Coronary artery (tissue), 2 donors: ENCODE measurements around the gene NUP93.

Experiments
- DNase-seq: peaks from one replicate; pipeline ENCODE4 v3.0.0-alpha.2; 2017; ENCODE audit warnings: low spot score
- H3K27ac ChIP-seq, 2 donors: fragments of 200-600 bp; sonication (generic); one replicate each; pipeline ENCODE4 v1.5.1; 2016 to 2019
- H3K4me3 ChIP-seq: fragments of 200-600 bp; sonication (generic); 2 replicates; pipeline ENCODE4 v1.5.1; 2016; ENCODE audit warnings: mild to moderate bottlenecking, moderate library complexity
- TF ChIP-seq, protein P1 (sequence below): fragments of 200-600 bp; sonication (generic); IDR thresholded peaks from one replicate; pipeline ENCODE4 v1.5.1; 2019; ENCODE audit warnings: antibody characterized with exemption

The NUP93 gene

GRCh38 chr16:56896244-56896643, 166.3 kb downstream of the NUP93 start:
- DNase-seq: no peak
- H3K4me3 ChIP-seq: no peak overlapping the region
- H3K27ac ChIP-seq: no peak overlapping the region
- TF ChIP-seq, protein P1, sequence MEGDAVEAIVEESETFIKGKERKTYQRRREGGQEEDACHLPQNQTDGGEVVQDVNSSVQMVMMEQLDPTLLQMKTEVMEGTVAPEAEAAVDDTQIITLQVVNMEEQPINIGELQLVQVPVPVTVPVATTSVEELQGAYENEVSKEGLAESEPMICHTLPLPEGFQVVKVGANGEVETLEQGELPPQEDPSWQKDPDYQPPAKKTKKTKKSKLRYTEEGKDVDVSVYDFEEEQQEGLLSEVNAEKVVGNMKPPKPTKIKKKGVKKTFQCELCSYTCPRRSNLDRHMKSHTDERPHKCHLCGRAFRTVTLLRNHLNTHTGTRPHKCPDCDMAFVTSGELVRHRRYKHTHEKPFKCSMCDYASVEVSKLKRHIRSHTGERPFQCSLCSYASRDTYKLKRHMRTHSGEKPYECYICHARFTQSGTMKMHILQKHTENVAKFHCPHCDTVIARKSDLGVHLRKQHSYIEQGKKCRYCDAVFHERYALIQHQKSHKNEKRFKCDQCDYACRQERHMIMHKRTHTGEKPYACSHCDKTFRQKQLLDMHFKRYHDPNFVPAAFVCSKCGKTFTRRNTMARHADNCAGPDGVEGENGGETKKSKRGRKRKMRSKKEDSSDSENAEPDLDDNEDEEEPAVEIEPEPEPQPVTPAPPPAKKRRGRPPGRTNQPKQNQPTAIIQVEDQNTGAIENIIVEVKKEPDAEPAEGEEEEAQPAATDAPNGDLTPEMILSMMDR: no peak

DNA sequence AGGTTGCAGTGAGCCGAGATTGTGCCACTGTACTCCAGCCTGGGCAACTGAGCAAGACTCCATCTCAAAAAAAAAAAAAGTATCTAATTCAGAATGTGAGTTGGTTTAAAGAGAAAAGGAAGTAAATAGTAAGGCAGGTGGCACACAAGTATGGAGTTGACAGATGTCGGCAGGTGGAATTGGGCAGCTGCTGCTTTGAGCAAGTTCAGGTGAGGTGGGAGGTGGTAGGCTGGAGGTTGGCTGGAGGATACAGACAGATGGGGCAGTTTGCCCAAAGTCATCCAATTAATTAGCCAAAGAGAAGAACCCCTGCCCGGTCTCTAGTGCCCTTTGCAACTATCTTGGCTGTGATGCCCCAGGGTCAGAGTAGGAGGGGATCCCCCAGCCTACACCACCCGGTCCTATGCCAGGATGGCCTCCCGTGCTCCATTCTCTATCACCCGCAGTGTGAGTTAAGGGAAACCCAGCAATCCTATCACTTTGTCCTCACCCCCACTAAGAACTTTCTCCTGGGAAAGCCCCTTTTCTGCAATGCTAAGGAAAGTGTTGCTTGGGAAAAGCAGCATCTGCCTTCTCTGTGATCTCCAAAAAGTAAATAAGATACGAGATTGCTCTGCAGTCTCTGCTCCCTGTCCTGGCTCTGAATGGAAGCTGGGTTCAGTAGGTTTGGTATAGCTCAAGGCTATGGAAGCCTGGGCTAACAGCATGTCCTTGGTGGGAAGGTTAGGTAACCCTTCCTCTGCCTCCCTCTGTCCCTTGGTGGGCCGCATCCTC, 167.3 kb downstream of the NUP93 start:
- Histone ChIP-seq H3K27ac (no peak overlapping the region), H3K4me3 (no peak overlapping the region)
- DNase-seq: no peak
- TF ChIP-seq, protein P1: no peak

- DNase-seq: no peak
- Histone ChIP-seq H3K27ac (no peak overlapping the region), H3K4me3 (no peak overlapping the region)
- TF ChIP-seq, protein P1: no peak
Observed at GRCh38 chr16:56898847-56899246, 168.9 kb downstream of the NUP93 start.
